Measurements from ENCODE around the gene LRP1. TPM values are rescaled to one million over a fixed set of nuclear protein-coding genes. Genes with fewer than 3 reads are reported as not detected.
A peak's percentile ranks its signal among the peaks of the same experiment; 100 is the strongest.

LRP1 gene
- total RNA-seq, 3 donors from 2014 or later (not counting 1 experiment from before 2014, with no cell fraction given): 6.7 to 13.1 (median 9.5) TPM

DNA sequence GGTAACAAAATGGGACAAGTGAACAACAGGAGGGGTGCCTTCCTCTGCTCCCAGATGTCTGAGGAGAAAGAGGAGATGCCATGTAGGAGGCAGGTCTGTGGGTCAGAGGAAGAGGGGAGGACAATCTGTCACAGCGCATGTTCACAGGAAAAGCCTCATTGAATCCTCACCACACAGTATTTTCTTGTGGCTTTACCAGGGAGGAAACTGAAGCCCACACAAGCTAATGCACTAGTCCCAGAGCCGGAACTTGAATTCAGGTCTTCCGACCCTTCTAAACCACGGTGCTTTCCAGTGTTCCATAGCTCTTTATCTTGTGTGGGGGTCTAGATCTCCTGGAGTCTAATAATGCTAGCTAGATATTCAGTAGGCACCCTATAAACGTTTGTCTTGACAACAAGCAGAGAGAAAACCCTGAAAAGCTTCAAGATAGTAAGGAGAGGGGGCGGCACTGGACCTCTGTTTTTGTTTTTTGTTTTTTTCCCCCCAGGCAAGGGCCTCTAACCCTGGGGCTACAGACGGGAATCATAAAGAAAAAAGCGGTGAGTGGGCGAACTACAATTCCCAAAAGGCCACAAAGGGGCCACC is 100.9 kb downstream of the LRP1 start:
- H3K27me3 ChIP-seq (ENCODE audit: control insufficient read depth, insufficient read depth, low read length): peaks cover 33% of the 10 kb centered on the region
- peaks cover 18 to 23% of the 10 kb centered on the region in 2 donors for H3K27me3 Mint-ChIP-seq (ENCODE audit: low read depth in 2 of 2)
- peaks cover 27% of the 10 kb centered on the region for H3K36me3 ChIP-seq (ENCODE audit: control insufficient read depth, insufficient read depth, low read length)
- H3K4me3 ChIP-seq (ENCODE audit: low read length): peak overlapping the region; percentile 90
- H3K4me1 ChIP-seq (ENCODE audit: control insufficient read depth, insufficient read depth, low read length): peaks cover 70% of the 10 kb centered on the region
- no peaks in the 10 kb centered on the region for H3K9me3 ChIP-seq (ENCODE audit: control insufficient read depth, insufficient read depth, low read length)
- H3K27ac Mint-ChIP-seq: peak overlapping the region; percentile 89
- DNase-seq (peak in 1 of 2 donors; percentile 68), ATAC-seq (peak in 2 of 3 donors; percentile 17 to 24)
- WGBS (ENCODE audit: insufficient coverage): 2% methylated on average over 9 of the region's 9 CpGs
- peak overlapping the region; percentile 96 for H3K4me3 Mint-ChIP-seq
- peak overlapping the region; percentile 75 for H3K27ac ChIP-seq (ENCODE audit: low read length)
- intact Hi-C loops (cut with micrococcal nuclease): no loop called here
- TF ChIP-seq, protein P1, sequence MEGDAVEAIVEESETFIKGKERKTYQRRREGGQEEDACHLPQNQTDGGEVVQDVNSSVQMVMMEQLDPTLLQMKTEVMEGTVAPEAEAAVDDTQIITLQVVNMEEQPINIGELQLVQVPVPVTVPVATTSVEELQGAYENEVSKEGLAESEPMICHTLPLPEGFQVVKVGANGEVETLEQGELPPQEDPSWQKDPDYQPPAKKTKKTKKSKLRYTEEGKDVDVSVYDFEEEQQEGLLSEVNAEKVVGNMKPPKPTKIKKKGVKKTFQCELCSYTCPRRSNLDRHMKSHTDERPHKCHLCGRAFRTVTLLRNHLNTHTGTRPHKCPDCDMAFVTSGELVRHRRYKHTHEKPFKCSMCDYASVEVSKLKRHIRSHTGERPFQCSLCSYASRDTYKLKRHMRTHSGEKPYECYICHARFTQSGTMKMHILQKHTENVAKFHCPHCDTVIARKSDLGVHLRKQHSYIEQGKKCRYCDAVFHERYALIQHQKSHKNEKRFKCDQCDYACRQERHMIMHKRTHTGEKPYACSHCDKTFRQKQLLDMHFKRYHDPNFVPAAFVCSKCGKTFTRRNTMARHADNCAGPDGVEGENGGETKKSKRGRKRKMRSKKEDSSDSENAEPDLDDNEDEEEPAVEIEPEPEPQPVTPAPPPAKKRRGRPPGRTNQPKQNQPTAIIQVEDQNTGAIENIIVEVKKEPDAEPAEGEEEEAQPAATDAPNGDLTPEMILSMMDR (IDR thresholded peaks at IDR 0.05): no peak
- peaks cover 39 to 54% of the 10 kb centered on the region in 2 donors for H3K4me1 Mint-ChIP-seq
- H3K9me3 Mint-ChIP-seq: no peaks in the 10 kb centered on the region
- peaks cover 3% of the 10 kb centered on the region for H3K36me3 Mint-ChIP-seq

DNA sequence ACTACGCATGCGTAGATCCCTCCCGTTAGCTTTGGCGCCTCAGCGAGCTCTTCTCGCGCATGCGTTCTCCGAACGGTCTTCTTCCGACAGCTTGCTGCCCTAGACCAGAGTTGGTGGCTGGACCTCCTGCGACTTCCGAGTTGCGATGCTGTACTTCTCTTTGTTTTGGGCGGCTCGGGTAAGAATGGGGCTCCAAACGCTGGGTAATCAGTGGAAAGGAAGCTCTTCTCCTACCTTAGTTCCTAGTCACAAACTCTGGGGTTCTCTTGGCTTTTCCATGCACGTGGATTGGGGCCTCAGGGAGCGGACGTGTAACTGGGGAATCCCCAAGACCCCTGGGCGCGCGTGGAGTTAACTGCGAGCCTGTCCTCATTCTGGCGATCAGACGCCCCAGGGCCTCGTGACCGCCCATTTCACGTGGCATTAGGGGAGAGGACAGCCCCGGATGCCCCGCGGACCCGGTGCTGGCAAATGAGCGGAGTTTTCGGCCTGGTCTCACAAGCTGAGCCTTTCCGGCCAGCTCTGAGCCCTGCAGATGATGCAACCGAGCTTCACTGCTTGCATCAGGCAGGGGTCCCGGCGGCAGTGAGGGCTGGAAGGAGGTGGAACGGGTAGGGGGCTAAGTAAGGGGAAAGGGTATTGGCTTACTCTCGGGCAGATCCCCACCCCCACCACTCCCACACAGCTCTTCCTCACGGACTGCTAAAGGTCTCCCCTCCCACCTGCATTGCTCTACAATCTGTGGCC is 101.5 kb downstream of the LRP1 start, which contains the start of gene SHMT2:
SHMT2 (plus strand) TSS at position 78 of the 747 bp plus-strand sequence; CDS start at position 146, 68 bp downstream.
- Histone ChIP-seq H3K4me3 (ENCODE audit: low read length) (peak within 1 kb of the TSS; percentile 90), H3K9me3 (ENCODE audit: control insufficient read depth, insufficient read depth, low read length) (no peaks in the 10 kb centered on the region), H3K36me3 (ENCODE audit: control insufficient read depth, insufficient read depth, low read length) (peaks cover 31% of the 10 kb centered on the region), H3K27me3 (ENCODE audit: control insufficient read depth, insufficient read depth, low read length) (peaks cover 27% of the 10 kb centered on the region), H3K27ac (ENCODE audit: low read length) (peak within 1 kb of the TSS; percentile 75), H3K4me1 (ENCODE audit: control insufficient read depth, insufficient read depth, low read length) (peaks cover 65% of the 10 kb centered on the region)
- Mint-ChIP-seq H3K27ac (peak within 1 kb of the TSS; percentile 89), H3K4me3 (peak within 1 kb of the TSS; percentile 96), H3K36me3 (peaks cover 9% of the 10 kb centered on the region), H3K4me1 (peaks cover 37 to 57% of the 10 kb centered on the region in 2 donors), H3K9me3 (no peaks in the 10 kb centered on the region), H3K27me3 (ENCODE audit: low read depth in 2 of 2) (peaks cover 18 to 26% of the 10 kb centered on the region in 2 donors)
- ATAC-seq (peak; percentile 68 to 74 (median 74)), DNase-seq (peak; percentile 81 to 98)
- intact Hi-C loops (cut with micrococcal nuclease): no loop called here
- TF ChIP-seq, protein P1 (IDR thresholded peaks at IDR 0.05): no peak
- under 1% methylated on average over 39 of the region's 42 CpGs for whole genome bisulfite sequencing (ENCODE audit: insufficient coverage)

DNA sequence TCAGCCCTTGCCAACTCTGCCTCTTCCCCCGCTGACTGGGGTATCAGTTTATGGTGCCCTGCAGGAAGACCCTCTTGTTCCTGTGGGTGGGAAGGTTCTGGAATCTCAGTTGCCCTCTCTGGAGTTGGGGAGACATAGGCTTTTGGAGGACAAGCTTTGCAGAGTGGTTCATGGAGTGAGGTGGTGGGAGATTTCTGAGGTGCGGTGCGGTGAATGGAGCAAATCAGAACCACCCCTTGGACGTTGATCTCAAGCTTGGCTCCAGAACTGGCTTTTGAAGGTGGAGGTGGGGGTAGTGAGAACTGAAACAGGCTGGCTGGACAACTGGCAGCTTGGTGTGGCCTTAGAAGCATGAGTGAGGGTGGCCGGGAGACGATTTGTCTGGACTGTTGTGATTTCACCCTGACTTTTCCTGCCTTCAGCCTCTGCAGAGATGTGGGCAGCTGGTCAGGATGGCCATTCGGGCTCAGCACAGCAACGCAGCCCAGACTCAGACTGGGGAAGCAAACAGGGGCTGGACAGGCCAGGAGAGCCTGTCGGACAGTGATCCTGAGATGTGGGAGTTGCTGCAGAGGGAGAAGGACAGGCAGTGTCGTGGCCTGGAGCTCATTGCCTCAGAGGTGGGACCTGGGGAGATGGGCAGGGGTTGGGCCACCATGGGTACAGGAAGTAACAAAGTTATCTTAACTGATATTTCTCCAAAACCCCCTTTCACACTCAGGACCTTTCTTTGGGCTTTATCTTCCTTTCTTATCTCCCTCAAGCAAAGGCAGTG is 102.3 kb downstream of the LRP1 start:
- Mint-ChIP-seq H3K27me3 (ENCODE audit: low read depth in 2 of 2) (peaks cover 18 to 26% of the 10 kb centered on the region in 2 donors), H3K36me3 (peaks cover 9% of the 10 kb centered on the region), H3K9me3 (no peaks in the 10 kb centered on the region), H3K4me3 (peak overlapping the region; percentile 96), H3K4me1 (peaks cover 37 to 51% of the 10 kb centered on the region in 2 donors), H3K27ac (peak overlapping the region; percentile 89)
- peaks cover 31% of the 10 kb centered on the region for H3K36me3 ChIP-seq (ENCODE audit: control insufficient read depth, insufficient read depth, low read length)
- H3K27me3 ChIP-seq (ENCODE audit: control insufficient read depth, insufficient read depth, low read length): peaks cover 21% of the 10 kb centered on the region
- ATAC-seq (no peak), DNase-seq (no peak)
- peak overlapping the region; percentile 90 for H3K4me3 ChIP-seq (ENCODE audit: low read length)
- peaks cover 65% of the 10 kb centered on the region for H3K4me1 ChIP-seq (ENCODE audit: control insufficient read depth, insufficient read depth, low read length)
- intact Hi-C loops (cut with micrococcal nuclease): no loop called here
- no peaks in the 10 kb centered on the region for H3K9me3 ChIP-seq (ENCODE audit: control insufficient read depth, insufficient read depth, low read length)
- WGBS (ENCODE audit: insufficient coverage): 79% methylated on average over 10 of the region's 10 CpGs
- H3K27ac ChIP-seq (ENCODE audit: low read length): no peak overlapping the region
- TF ChIP-seq, protein P1 (IDR thresholded peaks at IDR 0.05): no peak
